GM23338 (cell line): ENCODE data around the gene CNTNAP5.

Experiments
- CREB1 ChIP-seq: fragments of 250-450 bp; sonication (Bioruptor Pico); IDR thresholded peaks from 2 replicates; pipeline ENCODE4 v1.5.0; 2020; ENCODE audit warnings: low read depth, mild to moderate bottlenecking, moderate library complexity
- EZH2 ChIP-seq: fragments of 200-600 bp; sonication (generic); IDR thresholded peaks from one replicate; pipeline ENCODE4 v1.8.0; 2017; ENCODE audit warnings: antibody characterized with exemption, mild to moderate bottlenecking, low read depth; ENCODE audit not compliant: unreplicated experiment
- EZH2phosphoT487 ChIP-seq: fragments of 200-600 bp; sonication (generic); IDR thresholded peaks from one replicate; pipeline ENCODE4 v1.8.1; 2018; ENCODE audit warnings: antibody characterized with exemption; ENCODE audit not compliant: unreplicated experiment
- POLR2AphosphoS5 ChIP-seq: IDR thresholded peaks from 2 replicates; pipeline ENCODE4 v1.6.1; 2016; ENCODE audit warnings: antibody characterized with exemption, low read depth
- STAT1 ChIP-seq: IDR thresholded peaks from one replicate; pipeline ENCODE4 v1.6.1; 2016; ENCODE audit warnings: antibody characterized with exemption; ENCODE audit not compliant: unreplicated experiment
- TF ChIP-seq, protein P1 (sequence below), 2 experiments: fragments of 200-600 bp in 1 of 2; sonication (generic) in 1 of 2; conservative IDR thresholded peaks; 2 replicates each; pipeline versions ENCODE4 v1.5.1 to v1.6.1; 2016 to 2017; ENCODE audit warnings: antibody characterized with exemption in 2 of 2, low read depth in 2 of 2, mild to moderate bottlenecking in 2 of 2, moderate library complexity in 1 of 2
- TF ChIP-seq, protein P2 (sequence below): IDR thresholded peaks from one replicate; pipeline ENCODE4 v1.6.1; 2018; ENCODE audit warnings: antibody characterized with exemption; ENCODE audit not compliant: unreplicated experiment

DNA sequence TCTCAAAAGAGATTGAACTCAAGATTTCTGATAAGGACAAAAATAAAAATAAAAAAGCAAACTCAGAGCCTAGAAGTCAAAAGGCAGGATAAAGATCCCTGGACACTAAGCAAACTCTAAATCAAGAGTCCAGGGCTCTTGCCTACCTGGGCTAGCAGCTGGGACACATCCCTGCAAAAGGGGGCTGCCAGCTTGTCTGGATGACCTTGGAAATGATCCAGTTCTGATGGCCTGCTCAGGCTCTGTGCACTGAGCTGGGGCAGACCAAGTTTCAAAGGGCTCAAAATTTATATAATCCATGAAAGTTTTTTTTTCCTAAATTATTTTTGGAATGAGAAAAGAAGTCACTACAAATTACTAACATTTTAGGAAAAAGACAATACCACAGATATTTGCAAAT is 557.3 kb downstream of the CNTNAP5 start:
- TF ChIP-seq EZH2phosphoT487 (no peak), POLR2AphosphoS5 (no peak), STAT1 (no peak), CREB1 (no peak), EZH2 (no peak)
- TF ChIP-seq, protein P1, sequence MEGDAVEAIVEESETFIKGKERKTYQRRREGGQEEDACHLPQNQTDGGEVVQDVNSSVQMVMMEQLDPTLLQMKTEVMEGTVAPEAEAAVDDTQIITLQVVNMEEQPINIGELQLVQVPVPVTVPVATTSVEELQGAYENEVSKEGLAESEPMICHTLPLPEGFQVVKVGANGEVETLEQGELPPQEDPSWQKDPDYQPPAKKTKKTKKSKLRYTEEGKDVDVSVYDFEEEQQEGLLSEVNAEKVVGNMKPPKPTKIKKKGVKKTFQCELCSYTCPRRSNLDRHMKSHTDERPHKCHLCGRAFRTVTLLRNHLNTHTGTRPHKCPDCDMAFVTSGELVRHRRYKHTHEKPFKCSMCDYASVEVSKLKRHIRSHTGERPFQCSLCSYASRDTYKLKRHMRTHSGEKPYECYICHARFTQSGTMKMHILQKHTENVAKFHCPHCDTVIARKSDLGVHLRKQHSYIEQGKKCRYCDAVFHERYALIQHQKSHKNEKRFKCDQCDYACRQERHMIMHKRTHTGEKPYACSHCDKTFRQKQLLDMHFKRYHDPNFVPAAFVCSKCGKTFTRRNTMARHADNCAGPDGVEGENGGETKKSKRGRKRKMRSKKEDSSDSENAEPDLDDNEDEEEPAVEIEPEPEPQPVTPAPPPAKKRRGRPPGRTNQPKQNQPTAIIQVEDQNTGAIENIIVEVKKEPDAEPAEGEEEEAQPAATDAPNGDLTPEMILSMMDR (conservative IDR thresholded peaks at IDR 0.05; ENCODE audit: low read depth in 2 of 2) = no peak
- TF ChIP-seq, protein P2, sequence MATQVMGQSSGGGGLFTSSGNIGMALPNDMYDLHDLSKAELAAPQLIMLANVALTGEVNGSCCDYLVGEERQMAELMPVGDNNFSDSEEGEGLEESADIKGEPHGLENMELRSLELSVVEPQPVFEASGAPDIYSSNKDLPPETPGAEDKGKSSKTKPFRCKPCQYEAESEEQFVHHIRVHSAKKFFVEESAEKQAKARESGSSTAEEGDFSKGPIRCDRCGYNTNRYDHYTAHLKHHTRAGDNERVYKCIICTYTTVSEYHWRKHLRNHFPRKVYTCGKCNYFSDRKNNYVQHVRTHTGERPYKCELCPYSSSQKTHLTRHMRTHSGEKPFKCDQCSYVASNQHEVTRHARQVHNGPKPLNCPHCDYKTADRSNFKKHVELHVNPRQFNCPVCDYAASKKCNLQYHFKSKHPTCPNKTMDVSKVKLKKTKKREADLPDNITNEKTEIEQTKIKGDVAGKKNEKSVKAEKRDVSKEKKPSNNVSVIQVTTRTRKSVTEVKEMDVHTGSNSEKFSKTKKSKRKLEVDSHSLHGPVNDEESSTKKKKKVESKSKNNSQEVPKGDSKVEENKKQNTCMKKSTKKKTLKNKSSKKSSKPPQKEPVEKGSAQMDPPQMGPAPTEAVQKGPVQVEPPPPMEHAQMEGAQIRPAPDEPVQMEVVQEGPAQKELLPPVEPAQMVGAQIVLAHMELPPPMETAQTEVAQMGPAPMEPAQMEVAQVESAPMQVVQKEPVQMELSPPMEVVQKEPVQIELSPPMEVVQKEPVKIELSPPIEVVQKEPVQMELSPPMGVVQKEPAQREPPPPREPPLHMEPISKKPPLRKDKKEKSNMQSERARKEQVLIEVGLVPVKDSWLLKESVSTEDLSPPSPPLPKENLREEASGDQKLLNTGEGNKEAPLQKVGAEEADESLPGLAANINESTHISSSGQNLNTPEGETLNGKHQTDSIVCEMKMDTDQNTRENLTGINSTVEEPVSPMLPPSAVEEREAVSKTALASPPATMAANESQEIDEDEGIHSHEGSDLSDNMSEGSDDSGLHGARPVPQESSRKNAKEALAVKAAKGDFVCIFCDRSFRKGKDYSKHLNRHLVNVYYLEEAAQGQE = no peak
